ENCODE measurements around the gene PLXNB3. TPM values are rescaled to one million over a fixed set of nuclear protein-coding genes. Genes with fewer than 3 reads are reported as not detected.

PLXNB3 gene
- 5.8 TPM for total RNA-seq (ENCODE audit: unreplicated experiment)
- long read RNA-seq: 0 reads

- no peak within 1 kb of the TSS for H3K4me3 Mint-ChIP-seq (ENCODE audit: unreplicated experiment)
- H3K27ac Mint-ChIP-seq (ENCODE audit: unreplicated experiment): no peak within 1 kb of the TSS
- no peaks in the 10 kb centered on the region for H3K36me3 Mint-ChIP-seq (ENCODE audit: unreplicated experiment)
- H3K9me3 Mint-ChIP-seq (ENCODE audit: unreplicated experiment): no peaks in the 10 kb centered on the region
- no peaks in the 10 kb centered on the region for H3K4me1 Mint-ChIP-seq (ENCODE audit: low read depth, unreplicated experiment)
- DNase-seq: peak; percentile 78
- peak; percentile 76 for TF ChIP-seq CTCF (IDR thresholded peaks at IDR 0.05; ENCODE audit: partially characterized antibody, unreplicated experiment)
- H3K27me3 Mint-ChIP-seq (ENCODE audit: unreplicated experiment): no peaks in the 10 kb centered on the region
These were observed at the start of gene PLXNB3 for GRCh38 chrX:153763989-153764755. PLXNB3 (plus strand) TSS chrX:153764249; CDS start chrX:153765536, 1,287 bp downstream.

- H3K27ac Mint-ChIP-seq (ENCODE audit: unreplicated experiment): no peak overlapping the region
- no peak for TF ChIP-seq CTCF (IDR thresholded peaks at IDR 0.05; ENCODE audit: partially characterized antibody, unreplicated experiment)
- H3K36me3 Mint-ChIP-seq (ENCODE audit: unreplicated experiment): no peaks in the 10 kb centered on the region
- no peak for DNase-seq
- no peaks in the 10 kb centered on the region for H3K4me1 Mint-ChIP-seq (ENCODE audit: low read depth, unreplicated experiment)
- H3K27me3 Mint-ChIP-seq (ENCODE audit: unreplicated experiment): peaks cover 2% of the 10 kb centered on the region
- no peak overlapping the region for H3K4me3 Mint-ChIP-seq (ENCODE audit: unreplicated experiment)
- H3K9me3 Mint-ChIP-seq (ENCODE audit: unreplicated experiment): no peaks in the 10 kb centered on the region
These were observed 49.8 kb upstream of the PLXNB3 start for GRCh38 chrX:153714256-153714655.

- Mint-ChIP-seq H3K27me3 (ENCODE audit: unreplicated experiment) (peaks cover 2% of the 10 kb centered on the region), H3K27ac (ENCODE audit: unreplicated experiment) (no peak overlapping the region), H3K4me3 (ENCODE audit: unreplicated experiment) (no peak overlapping the region), H3K9me3 (ENCODE audit: unreplicated experiment) (peaks cover 3% of the 10 kb centered on the region), H3K36me3 (ENCODE audit: unreplicated experiment) (no peaks in the 10 kb centered on the region), H3K4me1 (ENCODE audit: low read depth, unreplicated experiment) (peaks cover 5% of the 10 kb centered on the region)
- no peak for DNase-seq
- TF ChIP-seq CTCF (IDR thresholded peaks at IDR 0.05; ENCODE audit: partially characterized antibody, unreplicated experiment): no peak
These were observed 46.6 kb upstream of the PLXNB3 start for GRCh38 chrX:153717445-153717844.

- no peaks in the 10 kb centered on the region for H3K36me3 Mint-ChIP-seq (ENCODE audit: unreplicated experiment)
- TF ChIP-seq CTCF (IDR thresholded peaks at IDR 0.05; ENCODE audit: partially characterized antibody, unreplicated experiment): no peak
- H3K9me3 Mint-ChIP-seq (ENCODE audit: unreplicated experiment): peaks cover 3% of the 10 kb centered on the region
These were observed 44.8 kb upstream of the PLXNB3 start for GRCh38 chrX:153719238-153719637.

GRCh38 chrX:153719701-153720100 lies 44.3 kb upstream of the PLXNB3 start:
- Mint-ChIP-seq H3K27me3 (ENCODE audit: unreplicated experiment) (peaks cover 2% of the 10 kb centered on the region), H3K36me3 (ENCODE audit: unreplicated experiment) (no peaks in the 10 kb centered on the region), H3K4me3 (ENCODE audit: unreplicated experiment) (no peak overlapping the region), H3K4me1 (ENCODE audit: low read depth, unreplicated experiment) (peaks cover 5% of the 10 kb centered on the region), H3K9me3 (ENCODE audit: unreplicated experiment) (peaks cover 3% of the 10 kb centered on the region), H3K27ac (ENCODE audit: unreplicated experiment) (no peak overlapping the region)
- no peak for TF ChIP-seq CTCF (IDR thresholded peaks at IDR 0.05; ENCODE audit: partially characterized antibody, unreplicated experiment)
- no peak for DNase-seq

More at GRCh38 chrX:153719238-153719637, 44.8 kb upstream of the PLXNB3 start:
- Mint-ChIP-seq H3K4me3 (ENCODE audit: unreplicated experiment) (no peak overlapping the region), H3K27ac (ENCODE audit: unreplicated experiment) (no peak overlapping the region), H3K4me1 (ENCODE audit: low read depth, unreplicated experiment) (peaks cover 5% of the 10 kb centered on the region), H3K27me3 (ENCODE audit: unreplicated experiment) (peaks cover 2% of the 10 kb centered on the region)
- no peak for DNase-seq

Data from glutamatergic neuron (in vitro differentiated cells).